HepG2 (cell line): ENCODE measurements around the gene ABO. TPM values are rescaled to one million over a fixed set of nuclear protein-coding genes. Genes with fewer than 3 reads are reported as not detected.

Source experiments
- ATAC-seq: fragments of 200-7000 bp; cut with Tn5 transposase; 3 replicates; pipeline ENCODE4 v1.9.1; 2020; ENCODE audit warnings: mild to moderate bottlenecking, moderate library complexity
- BruUV-seq: library from RNA; stranded (reverse); fragments of 400-500 nt; replicated peaks from 2 replicates; lab custom pipeline; 2021; lab: Mats Ljungman, UMichigan
- CTCF ChIA-PET: fragments of 300-600 bp; formaldehyde crosslinking; extraction: SDS; loops from one replicate; lab custom pipeline; 2021; ENCODE audit warnings: low total read pairs, inconsistent platforms, low intra/inter-chr PET ratio; lab: Yijun Ruan, JAX
- POLR2A ChIA-PET: fragments of 350-600 bp; sonication (Branson Sonifier 250); formaldehyde crosslinking; loops from one replicate; lab custom pipeline; 2020; ENCODE audit warnings: antibody characterized with exemption, inconsistent platforms; lab: Yijun Ruan, JAX
- DNase-seq: peaks from one replicate; pipeline ENCODE4 v3.0.0-alpha.2; 2015; ENCODE audit warnings: low spot score
- FAIRE-seq: peaks from 3 replicates; lab custom pipeline; 2011; peaks lifted over from hg19 to GRCh38; lab: Jason Lieb, UNC
- H2AFZ ChIP-seq: one replicate; pipeline ENCODE4 v1.6.1; 2011; ENCODE audit warnings: low read length, inconsistent platforms
- H3K27ac ChIP-seq: fragments of 300-600 bp; 3 replicates; pipeline ENCODE4 v1.8.0; 2011; ENCODE audit warnings: mixed run types, mild to moderate bottlenecking, mixed read lengths, low read length, inconsistent platforms; ENCODE audit not compliant: insufficient read depth; ENCODE audit errors: extremely low read length
- H3K27me3 ChIP-seq, 2 experiments: fragments of 200-600 bp in 1 of 2; 2 replicates in 1 of 2; 3 replicates in 1 of 2; pipeline versions ENCODE4 v1.6.0 to v1.8.0; 2011; ENCODE audit warnings: low read length in 2 of 2, mild to moderate bottlenecking in 2 of 2, moderate library complexity in 2 of 2, inconsistent platforms in 1 of 2; ENCODE audit not compliant: insufficient read depth in 2 of 2, control insufficient read depth in 1 of 2
- H3K36me3 ChIP-seq, 2 experiments: fragments of 200-600 bp in 1 of 2; replicated peaks in 1 of 2; 2 replicates in 1 of 2; 3 replicates in 1 of 2; pipeline versions ENCODE4 v1.5.1 to v1.8.0; 2011; ENCODE audit warnings: low read length in 2 of 2, inconsistent platforms in 1 of 2; ENCODE audit not compliant: insufficient read depth in 2 of 2, control insufficient read depth in 1 of 2
- H3K4me1 ChIP-seq: 2 replicates; pipeline ENCODE4 v1.5.1; 2012; ENCODE audit warnings: low read length, inconsistent platforms; ENCODE audit not compliant: insufficient read depth
- H3K4me2 ChIP-seq: 2 replicates; pipeline ENCODE4 v1.6.0; 2011; ENCODE audit warnings: low read depth, low read length, inconsistent platforms
- H3K4me3 ChIP-seq, 3 experiments: fragments of 200-600 bp in 1 of 3; sonication (generic), shearing (Covaris generic) in 1 of 3; replicated peaks in 1 of 3; 2 replicates each; pipeline ENCODE4 v1.5.1; 2011 to 2016; ENCODE audit warnings: low read length in 3 of 3, inconsistent platforms in 2 of 3, low read depth in 2 of 3, mild to moderate bottlenecking in 2 of 3, control low read depth in 1 of 3, mixed read lengths in 1 of 3; ENCODE audit not compliant: insufficient read depth in 1 of 3
- H3K79me2 ChIP-seq: one replicate; pipeline ENCODE4 v1.6.1; 2011; ENCODE audit warnings: low read length, inconsistent platforms; ENCODE audit not compliant: insufficient read depth
- H3K9ac ChIP-seq: 2 replicates; pipeline ENCODE4 v1.6.0; 2011; ENCODE audit warnings: mild to moderate bottlenecking, low read depth, low read length, inconsistent platforms; ENCODE audit not compliant: insufficient read depth
- H3K9me3 ChIP-seq: 2 replicates; pipeline ENCODE4 v1.5.1; 2012; ENCODE audit warnings: mild to moderate bottlenecking, low read length
- H4K20me1 ChIP-seq: 2 replicates; pipeline ENCODE4 v1.6.0; 2011; ENCODE audit warnings: inconsistent platforms, mild to moderate bottlenecking, low read length, moderate library complexity; ENCODE audit not compliant: insufficient read depth
- ARID2 ChIP-seq: sonication (generic); formaldehyde crosslinking; IDR thresholded peaks from 2 replicates; pipeline ENCODE4 v1.8.1; 2022; ENCODE audit warnings: mild to moderate bottlenecking, missing genetic modification reagents, borderline replicate concordance
- BCL6 ChIP-seq: IDR thresholded peaks from 2 replicates; pipeline ENCODE4 v1.6.1; 2016; ENCODE audit warnings: missing genetic modification reagents, missing compliant biosample characterization
- BRD4 ChIP-seq: sonication (generic); formaldehyde crosslinking; IDR thresholded peaks from 2 replicates; pipeline ENCODE4 v1.4.0; 2020; ENCODE audit warnings: missing genetic modification reagents
- MIER3 ChIP-seq: IDR thresholded peaks from 2 replicates; pipeline ENCODE4 v1.6.1; 2016; ENCODE audit warnings: missing compliant biosample characterization, borderline replicate concordance
- NR2C2 ChIP-seq: sonication (generic); formaldehyde crosslinking; IDR thresholded peaks from 2 replicates; pipeline ENCODE4 v1.4.0; 2020; ENCODE audit warnings: missing genetic modification reagents, mild to moderate bottlenecking, moderate library complexity, borderline replicate concordance
- SIX1 ChIP-seq: sonication (generic); formaldehyde crosslinking; IDR thresholded peaks from 2 replicates; pipeline ENCODE4 v1.4.0; 2020; ENCODE audit warnings: missing genetic modification reagents, borderline replicate concordance
- ZFP41 ChIP-seq: sonication (generic); formaldehyde crosslinking; IDR thresholded peaks from 2 replicates; pipeline ENCODE4 v1.4.0; 2020; ENCODE audit warnings: mild to moderate bottlenecking, missing genetic modification reagents, borderline replicate concordance
- ZNF232 ChIP-seq: sonication (generic); formaldehyde crosslinking; IDR thresholded peaks from 2 replicates; pipeline ENCODE4 v1.4.0; 2020; ENCODE audit warnings: missing genetic modification reagents, borderline replicate concordance
- ZNF430 ChIP-seq: sonication (generic); formaldehyde crosslinking; IDR thresholded peaks from 2 replicates; pipeline ENCODE4 v1.9.0; 2021; ENCODE audit warnings: mild to moderate bottlenecking, missing genetic modification reagents
- ZNF530 ChIP-seq: sonication (generic); formaldehyde crosslinking; IDR thresholded peaks from 2 replicates; pipeline ENCODE4 v1.5.0; 2020; ENCODE audit warnings: low read depth, mild to moderate bottlenecking, missing genetic modification reagents
- WGBS: methylation state at CpG from one replicate; pipeline ENCODE4 v1.1.6; 2017; ENCODE audit warnings: low lambda C conversion rate; 5-methylcytosine and 5-hydroxymethylcytosine counted together
- in situ Hi-C: cut with HindIII; loops from 2 replicates; pipeline ENCODE4 v1.10.0; 2017; ENCODE audit warnings: low pct_unique_long_range_greater_than_20kb; ENCODE audit not compliant: extremely low pct_ligation_motif_present
- intact Hi-C: fragments of 100-400 bp; cut with micrococcal nuclease; formaldehyde crosslinking; loops from one replicate; pipeline ENCODE4 v1.10.0; 2022; ENCODE audit not compliant: unreplicated experiment
- polyA plus RNA-seq, 8 experiments: library from polyadenylated mRNA; depleted of rRNA in 3 of 8; stranded (reverse) in 7 of 8; unstranded in 1 of 8; fragments of >200 nt; fragmentation: Illumina TruSeq in 4 of 8; extraction: Trizol in 4 of 8; gene quantifications; 2 replicates each; pipeline versions ENCODE4 v1.2.1 to v1.2.3, GENCODE V29; 2011 to 2016; ENCODE audit warnings: low read depth in 4 of 8, missing spikeins in 1 of 8, mixed read lengths in 1 of 8; ENCODE audit not compliant: insufficient read depth in 1 of 8
- total RNA-seq, 5 experiments: library from RNA; depleted of rRNA; stranded (reverse); fragments of >200 nt; fragmentation: Illumina TruSeq; extraction: Trizol; gene quantifications; 2 replicates each; pipeline ENCODE4 v1.2.3, GENCODE V29; 2016; ENCODE audit warnings: low read depth in 1 of 5
- TF ChIP-seq, protein P1 (sequence below), 2 experiments: sonication (generic) in 1 of 2; formaldehyde crosslinking in 1 of 2; IDR thresholded peaks; 2 replicates each; pipeline versions ENCODE4 v1.4.0 to v1.6.1; 2016 to 2020; ENCODE audit warnings: borderline replicate concordance in 1 of 2, low read depth in 1 of 2, mild to moderate bottlenecking in 1 of 2, missing genetic modification reagents in 1 of 2
- TF ChIP-seq, protein P2 (sequence below): sonication (generic); formaldehyde crosslinking; IDR thresholded peaks from 2 replicates; pipeline ENCODE4 v1.4.0; 2020; ENCODE audit warnings: missing genetic modification reagents
- TF ChIP-seq, protein P3 (sequence below): fragments of 450-650 bp; IDR thresholded peaks from 2 replicates; pipeline ENCODE4 v1.6.1; 2017
- TF ChIP-seq, protein P4 (sequence below): sonication (generic); formaldehyde crosslinking; IDR thresholded peaks from 2 replicates; pipeline ENCODE4 v1.5.1; 2020; ENCODE audit warnings: mild to moderate bottlenecking, missing genetic modification reagents, borderline replicate concordance

The ABO gene
- total and polyA plus RNA-seq, 2 of the 13 experiments (the other 11 are each of a cell fraction or from before 2014, with no cell fraction given) = not detected

DNA sequence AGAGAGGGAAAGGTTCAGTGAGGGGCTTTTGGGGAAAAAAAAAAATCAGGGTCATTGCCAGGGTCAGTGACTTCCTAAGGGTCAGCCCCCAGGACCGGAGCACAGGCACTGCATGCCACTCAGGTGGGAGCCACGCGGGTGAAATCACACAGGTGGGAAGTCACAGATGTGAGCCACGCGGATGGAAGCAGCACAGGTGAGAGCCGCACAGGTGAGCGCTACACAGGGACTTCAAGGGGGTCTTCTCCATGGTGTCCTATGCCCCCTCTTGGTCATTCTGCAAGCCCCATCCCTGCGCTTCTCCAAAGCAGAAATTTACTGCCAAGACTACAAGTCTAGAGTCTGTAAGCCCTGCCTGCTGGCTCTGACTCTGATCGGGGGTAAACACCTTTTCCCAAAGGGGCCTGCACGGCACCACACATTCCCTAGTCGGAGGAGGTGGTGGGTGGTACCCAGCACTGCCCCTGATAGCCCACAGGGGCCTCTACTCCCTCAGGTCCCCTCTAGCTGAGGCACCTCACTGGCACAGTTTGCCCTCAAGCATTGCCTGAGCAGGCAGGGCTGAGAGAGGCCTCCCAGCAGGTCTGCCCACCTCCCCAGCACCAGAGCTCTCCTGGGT is 47.6 kb downstream of the ABO start:
- ChIA-PET POLR2A (no interaction called here), CTCF (no interaction called here)
- no peak for DNase-seq
- no peaks in the 10 kb centered on the region for H3K79me2 ChIP-seq
- BruUV-seq = no TSS peak
- H3K27me3 ChIP-seq = peaks cover 6 to 18% of the 10 kb centered on the region in 2 experiments; a peak in 3 of 5 replicates
- intact Hi-C loops (no loop called here), in situ Hi-C loops (no loop called here)
- no peaks in the 10 kb centered on the region for H3K9me3 ChIP-seq
- WGBS = 26% methylated on average over 7 of the region's 11 CpGs
- peaks cover 9% of the 10 kb centered on the region for H3K4me1 ChIP-seq
- H3K27ac ChIP-seq = no peak overlapping the region
- no peak for FAIRE-seq
- no peaks in the 10 kb centered on the region for H4K20me1 ChIP-seq
- H2AFZ ChIP-seq = no peak overlapping the region
- H3K4me2 ChIP-seq = no peak overlapping the region
- H3K36me3 ChIP-seq = no peaks in the 10 kb centered on the region
- no peak; the same call in 2 of the 3 replicates for ATAC-seq
- H3K4me3 ChIP-seq = no peak overlapping the region
- no peak overlapping the region for H3K9ac ChIP-seq
- no peak for TF ChIP-seq ZNF232
- no peak for TF ChIP-seq SIX1 (CRISPR knock-in tag)
- no peak for TF ChIP-seq ARID2 (CRISPR knock-in tag)
- TF ChIP-seq, protein P1, sequence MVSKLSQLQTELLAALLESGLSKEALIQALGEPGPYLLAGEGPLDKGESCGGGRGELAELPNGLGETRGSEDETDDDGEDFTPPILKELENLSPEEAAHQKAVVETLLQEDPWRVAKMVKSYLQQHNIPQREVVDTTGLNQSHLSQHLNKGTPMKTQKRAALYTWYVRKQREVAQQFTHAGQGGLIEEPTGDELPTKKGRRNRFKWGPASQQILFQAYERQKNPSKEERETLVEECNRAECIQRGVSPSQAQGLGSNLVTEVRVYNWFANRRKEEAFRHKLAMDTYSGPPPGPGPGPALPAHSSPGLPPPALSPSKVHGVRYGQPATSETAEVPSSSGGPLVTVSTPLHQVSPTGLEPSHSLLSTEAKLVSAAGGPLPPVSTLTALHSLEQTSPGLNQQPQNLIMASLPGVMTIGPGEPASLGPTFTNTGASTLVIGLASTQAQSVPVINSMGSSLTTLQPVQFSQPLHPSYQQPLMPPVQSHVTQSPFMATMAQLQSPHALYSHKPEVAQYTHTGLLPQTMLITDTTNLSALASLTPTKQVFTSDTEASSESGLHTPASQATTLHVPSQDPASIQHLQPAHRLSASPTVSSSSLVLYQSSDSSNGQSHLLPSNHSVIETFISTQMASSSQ (IDR thresholded peaks at IDR 0.05; ENCODE audit: low read depth) = no peak
- TF ChIP-seq, protein P1 (CRISPR knock-in tag; IDR thresholded peaks at IDR 0.05; ENCODE audit: borderline replicate concordance) = no peak
- no peak for TF ChIP-seq ZNF430
- TF ChIP-seq, protein P2, sequence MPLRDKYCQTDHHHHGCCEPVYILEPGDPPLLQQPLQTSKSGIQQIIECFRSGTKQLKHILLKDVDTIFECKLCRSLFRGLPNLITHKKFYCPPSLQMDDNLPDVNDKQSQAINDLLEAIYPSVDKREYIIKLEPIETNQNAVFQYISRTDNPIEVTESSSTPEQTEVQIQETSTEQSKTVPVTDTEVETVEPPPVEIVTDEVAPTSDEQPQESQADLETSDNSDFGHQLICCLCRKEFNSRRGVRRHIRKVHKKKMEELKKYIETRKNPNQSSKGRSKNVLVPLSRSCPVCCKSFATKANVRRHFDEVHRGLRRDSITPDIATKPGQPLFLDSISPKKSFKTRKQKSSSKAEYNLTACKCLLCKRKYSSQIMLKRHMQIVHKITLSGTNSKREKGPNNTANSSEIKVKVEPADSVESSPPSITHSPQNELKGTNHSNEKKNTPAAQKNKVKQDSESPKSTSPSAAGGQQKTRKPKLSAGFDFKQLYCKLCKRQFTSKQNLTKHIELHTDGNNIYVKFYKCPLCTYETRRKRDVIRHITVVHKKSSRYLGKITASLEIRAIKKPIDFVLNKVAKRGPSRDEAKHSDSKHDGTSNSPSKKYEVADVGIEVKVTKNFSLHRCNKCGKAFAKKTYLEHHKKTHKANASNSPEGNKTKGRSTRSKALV (CRISPR knock-in tag) = no peak
- no peak for TF ChIP-seq BRD4 (CRISPR knock-in tag)
- TF ChIP-seq ZNF530 = no peak
- TF ChIP-seq ZFP41 (CRISPR knock-in tag) = no peak
- TF ChIP-seq, protein P3, sequence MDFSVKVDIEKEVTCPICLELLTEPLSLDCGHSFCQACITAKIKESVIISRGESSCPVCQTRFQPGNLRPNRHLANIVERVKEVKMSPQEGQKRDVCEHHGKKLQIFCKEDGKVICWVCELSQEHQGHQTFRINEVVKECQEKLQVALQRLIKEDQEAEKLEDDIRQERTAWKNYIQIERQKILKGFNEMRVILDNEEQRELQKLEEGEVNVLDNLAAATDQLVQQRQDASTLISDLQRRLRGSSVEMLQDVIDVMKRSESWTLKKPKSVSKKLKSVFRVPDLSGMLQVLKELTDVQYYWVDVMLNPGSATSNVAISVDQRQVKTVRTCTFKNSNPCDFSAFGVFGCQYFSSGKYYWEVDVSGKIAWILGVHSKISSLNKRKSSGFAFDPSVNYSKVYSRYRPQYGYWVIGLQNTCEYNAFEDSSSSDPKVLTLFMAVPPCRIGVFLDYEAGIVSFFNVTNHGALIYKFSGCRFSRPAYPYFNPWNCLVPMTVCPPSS = no peak
- no peak for TF ChIP-seq BCL6 (CRISPR knock-in tag)
- TF ChIP-seq, protein P4, sequence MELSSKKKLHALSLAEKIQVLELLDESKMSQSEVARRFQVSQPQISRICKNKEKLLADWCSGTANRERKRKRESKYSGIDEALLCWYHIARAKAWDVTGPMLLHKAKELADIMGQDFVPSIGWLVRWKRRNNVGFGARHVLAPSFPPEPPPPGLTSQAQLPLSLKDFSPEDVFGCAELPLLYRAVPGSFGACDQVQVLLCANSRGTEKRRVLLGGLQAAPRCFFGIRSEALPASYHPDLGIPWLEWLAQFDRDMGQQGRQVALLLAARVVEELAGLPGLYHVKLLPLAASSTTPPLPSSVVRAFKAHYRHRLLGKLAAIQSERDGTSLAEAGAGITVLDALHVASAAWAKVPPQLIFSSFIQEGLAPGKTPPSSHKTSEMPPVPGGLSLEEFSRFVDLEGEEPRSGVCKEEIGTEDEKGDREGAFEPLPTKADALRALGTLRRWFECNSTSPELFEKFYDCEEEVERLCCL (CRISPR knock-in tag) = no peak
- no peak for TF ChIP-seq NR2C2 (CRISPR knock-in tag)
- no peak for TF ChIP-seq MIER3 (CRISPR knock-in tag)
